ENCODE results near the gene PAFAH1B2. TPM values are rescaled to one million over a fixed set of nuclear protein-coding genes. Genes with fewer than 3 reads are reported as not detected.

Gene PAFAH1B2
- total and polyA plus RNA-seq, 10 donors, result 14.3 to 80.4 (median 63.7) TPM

DNA sequence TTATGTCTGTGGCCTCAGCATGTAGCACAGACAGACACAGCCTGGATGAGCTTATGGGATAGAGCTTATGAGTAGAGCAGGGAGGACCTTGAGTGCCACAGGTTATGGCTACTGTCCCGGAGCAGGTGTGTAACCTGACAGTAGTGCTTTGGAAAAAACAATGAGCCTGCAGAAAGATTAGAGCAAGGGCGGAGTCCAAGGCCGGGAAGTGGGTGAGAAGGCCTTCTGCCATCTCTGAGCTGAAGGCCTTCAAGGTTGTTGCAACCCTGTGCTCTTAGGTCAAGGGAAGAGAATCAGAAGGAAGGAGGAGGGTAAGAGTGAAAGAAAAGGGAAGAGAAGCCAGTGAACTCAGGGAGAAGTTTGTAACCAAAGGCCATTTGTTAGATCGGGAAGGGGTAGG is 51.2 kb downstream of the PAFAH1B2 start:
- H3K36me3 ChIP-seq, result peaks cover 2 to 86% (median 45%) of the 10 kb centered on the region in 6 donors
- H3K27me3 ChIP-seq (replicated peaks in 1 of 7), result peaks cover 0 to 5% (median 0%) of the 10 kb centered on the region in 7 donors
- intact Hi-C loops (cut with DNase I; ENCODE audit: low total_unique reads), result no loop called here
- H3K4me1 ChIP-seq, result peaks cover 0 to 42% (median 10%) of the 10 kb centered on the region in 6 donors
- 77 to 92% (median 85%) methylated on average over 4 of the region's 4 CpGs for WGBS, 5 donors
- TF ChIP-seq, protein P1, sequence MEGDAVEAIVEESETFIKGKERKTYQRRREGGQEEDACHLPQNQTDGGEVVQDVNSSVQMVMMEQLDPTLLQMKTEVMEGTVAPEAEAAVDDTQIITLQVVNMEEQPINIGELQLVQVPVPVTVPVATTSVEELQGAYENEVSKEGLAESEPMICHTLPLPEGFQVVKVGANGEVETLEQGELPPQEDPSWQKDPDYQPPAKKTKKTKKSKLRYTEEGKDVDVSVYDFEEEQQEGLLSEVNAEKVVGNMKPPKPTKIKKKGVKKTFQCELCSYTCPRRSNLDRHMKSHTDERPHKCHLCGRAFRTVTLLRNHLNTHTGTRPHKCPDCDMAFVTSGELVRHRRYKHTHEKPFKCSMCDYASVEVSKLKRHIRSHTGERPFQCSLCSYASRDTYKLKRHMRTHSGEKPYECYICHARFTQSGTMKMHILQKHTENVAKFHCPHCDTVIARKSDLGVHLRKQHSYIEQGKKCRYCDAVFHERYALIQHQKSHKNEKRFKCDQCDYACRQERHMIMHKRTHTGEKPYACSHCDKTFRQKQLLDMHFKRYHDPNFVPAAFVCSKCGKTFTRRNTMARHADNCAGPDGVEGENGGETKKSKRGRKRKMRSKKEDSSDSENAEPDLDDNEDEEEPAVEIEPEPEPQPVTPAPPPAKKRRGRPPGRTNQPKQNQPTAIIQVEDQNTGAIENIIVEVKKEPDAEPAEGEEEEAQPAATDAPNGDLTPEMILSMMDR (IDR thresholded peaks at IDR 0.05 in 8 of 11, conservative IDR thresholded peaks at IDR 0.05 in 3 of 11), result no peak
- TF ChIP-seq POLR2A (IDR thresholded peaks at IDR 0.05) (no peak), POLR2AphosphoS5 (IDR thresholded peaks at IDR 0.05) (no peak)
- DNase-seq, result no peak
- no peak overlapping the region for H3K27ac ChIP-seq
- no peak overlapping the region for H3K4me3 ChIP-seq
- H3K9me3 ChIP-seq, result no peaks in the 10 kb centered on the region

DNA sequence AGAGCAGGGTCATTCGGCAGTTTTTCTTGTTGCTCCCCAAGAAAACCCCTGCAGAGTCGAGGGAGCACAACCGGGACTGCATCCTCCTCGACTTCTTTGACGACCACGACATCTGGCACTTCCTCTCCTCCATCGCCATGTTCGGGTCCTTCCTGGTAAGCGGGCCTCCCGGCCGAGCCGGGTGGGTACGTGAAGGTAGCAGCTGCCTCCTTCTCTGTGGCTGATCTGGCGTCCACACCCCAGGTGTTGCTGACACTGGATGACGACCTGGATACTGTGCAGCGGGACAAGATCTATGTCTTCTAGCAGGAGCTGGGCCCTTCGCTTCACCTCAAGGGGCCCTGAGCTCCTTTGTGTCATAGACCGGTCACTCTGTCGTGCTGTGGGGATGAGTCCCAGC is 51.7 kb downstream of the PAFAH1B2 start:
- Histone ChIP-seq H3K27me3 (replicated peaks in 1 of 7) (peaks cover 0 to 5% (median 0%) of the 10 kb centered on the region in 7 donors), H3K27ac (no peak overlapping the region), H3K4me1 (peaks cover 0 to 42% (median 7%) of the 10 kb centered on the region in 6 donors), H3K9me3 (no peaks in the 10 kb centered on the region), H3K36me3 (peaks cover 2 to 81% (median 41%) of the 10 kb centered on the region in 6 donors), H3K4me3 (no peak overlapping the region)
- intact Hi-C loops (cut with DNase I; ENCODE audit: low total_unique reads), result no loop called here
- peak in 2 of 3 donors; percentile 33 to 58 for TF ChIP-seq POLR2AphosphoS5 (IDR thresholded peaks at IDR 0.05)
- TF ChIP-seq, protein P1 (IDR thresholded peaks at IDR 0.05 in 8 of 11, conservative IDR thresholded peaks at IDR 0.05 in 3 of 11), result no peak
- no peak for DNase-seq
- 81 to 88% (median 83%) methylated on average over 19 of the region's 19 CpGs for WGBS, 5 donors

DNA sequence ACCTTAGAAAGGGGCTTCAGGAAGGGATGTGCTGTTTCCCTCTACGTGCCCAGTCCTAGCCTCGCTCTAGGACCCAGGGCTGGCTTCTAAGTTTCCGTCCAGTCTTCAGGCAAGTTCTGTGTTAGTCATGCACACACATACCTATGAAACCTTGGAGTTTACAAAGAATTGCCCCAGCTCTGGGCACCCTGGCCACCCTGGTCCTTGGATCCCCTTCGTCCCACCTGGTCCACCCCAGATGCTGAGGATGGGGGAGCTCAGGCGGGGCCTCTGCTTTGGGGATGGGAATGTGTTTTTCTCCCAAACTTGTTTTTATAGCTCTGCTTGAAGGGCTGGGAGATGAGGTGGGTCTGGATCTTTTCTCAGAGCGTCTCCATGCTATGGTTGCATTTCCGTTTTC is 52.9 kb downstream of the PAFAH1B2 start:
- Histone ChIP-seq H3K4me3 (no peak overlapping the region), H3K27me3 (replicated peaks in 1 of 7) (peaks cover 0 to 5% (median 0%) of the 10 kb centered on the region in 7 donors), H3K36me3 (peaks cover 2 to 72% (median 34%) of the 10 kb centered on the region in 6 donors), H3K4me1 (peaks cover 0 to 52% (median 9%) of the 10 kb centered on the region in 6 donors), H3K9me3 (no peaks in the 10 kb centered on the region), H3K27ac (no peak overlapping the region)
- no peak for DNase-seq
- intact Hi-C loops (cut with DNase I; ENCODE audit: low total_unique reads), result no loop called here
- WGBS, 5 donors, result 81 to 96% (median 94%) methylated on average over 5 to 7 of the region's 7 CpGs
- TF ChIP-seq, protein P1 (IDR thresholded peaks at IDR 0.05 in 8 of 11, conservative IDR thresholded peaks at IDR 0.05 in 3 of 11), result no peak
- peak in 1 of 3 donors; percentile 3 for TF ChIP-seq POLR2AphosphoS5 (IDR thresholded peaks at IDR 0.05)

DNA sequence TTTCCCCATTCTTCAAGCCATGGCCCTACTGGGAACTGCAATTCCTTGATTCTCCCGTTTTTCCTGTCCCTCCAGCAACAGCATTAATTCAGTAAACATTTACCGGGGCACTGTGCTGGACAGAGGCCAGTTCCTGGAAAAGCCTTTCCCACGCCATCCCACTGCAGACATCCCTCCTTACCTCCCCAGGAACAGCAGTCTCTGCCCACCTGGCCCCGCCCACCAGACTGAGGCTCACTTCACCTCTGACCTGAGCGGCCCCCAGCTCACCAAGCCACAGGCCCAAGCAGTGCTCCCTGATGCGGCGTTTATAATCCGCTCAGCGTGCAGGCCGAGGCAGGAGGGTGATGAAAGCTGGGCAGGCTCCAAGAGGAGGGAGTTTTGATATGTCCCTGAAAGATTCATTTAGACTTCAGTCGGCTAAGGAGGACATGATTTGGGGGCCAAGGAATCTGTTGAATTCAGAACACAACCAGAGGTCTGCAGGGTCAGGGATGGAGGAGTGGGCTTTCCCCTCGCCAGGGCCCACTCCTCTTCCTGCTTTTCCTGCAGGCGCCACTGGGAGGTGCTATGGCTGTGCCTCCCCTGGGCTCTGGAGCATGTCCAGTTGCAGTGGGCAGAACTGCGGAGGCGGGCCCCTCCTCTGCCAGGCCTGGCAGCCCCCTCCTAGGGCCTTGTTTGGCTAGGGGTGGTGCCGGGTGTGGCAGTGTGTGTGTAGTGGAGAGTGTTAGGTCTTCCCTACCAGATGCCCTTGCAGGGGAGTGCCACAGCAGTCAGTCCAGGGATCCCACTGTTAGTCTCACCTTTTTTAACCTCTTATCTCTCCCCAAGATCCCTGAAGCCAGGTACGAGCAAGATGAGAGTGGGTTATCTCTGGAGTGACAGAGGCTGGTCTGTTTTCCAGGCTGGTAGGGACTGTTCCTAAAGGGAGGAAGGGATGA is 53.7 kb downstream of the PAFAH1B2 start:
- intact Hi-C loops (cut with DNase I; ENCODE audit: low total_unique reads), result no loop called here
- Histone ChIP-seq H3K27me3 (replicated peaks in 1 of 7) (peaks cover 0 to 5% (median 0%) of the 10 kb centered on the region in 7 donors), H3K27ac (peak overlapping the region in 7 of 8 donors; percentile 37 to 81 (median 73)), H3K4me1 (peaks cover 0 to 52% (median 9%) of the 10 kb centered on the region in 6 donors), H3K4me3 (no peak overlapping the region), H3K9me3 (no peaks in the 10 kb centered on the region), H3K36me3 (peaks cover 0 to 72% (median 27%) of the 10 kb centered on the region in 6 donors)
- DNase-seq, result no peak
- 76 to 94% (median 88%) methylated on average over 14 to 17 of the region's 17 CpGs for WGBS, 5 donors
- TF ChIP-seq POLR2AphosphoS5 (IDR thresholded peaks at IDR 0.05), result peak in 2 of 3 donors; percentile 54 to 72
- no peak for TF ChIP-seq POLR2A (IDR thresholded peaks at IDR 0.05)
- TF ChIP-seq, protein P1 (IDR thresholded peaks at IDR 0.05 in 8 of 11, conservative IDR thresholded peaks at IDR 0.05 in 3 of 11), result peak in 7 of 11 experiments; percentile 26 to 64 (median 36)
